K562 (cell line): ENCODE results near the gene SF3A2. TPM values are rescaled to one million over a fixed set of nuclear protein-coding genes. Genes with fewer than 3 reads are reported as not detected.

Source experiments
- FUS ChIP-seq: fragments of 200-400 bp; formaldehyde crosslinking; optimal IDR thresholded peaks from 2 replicates; pipeline ENCODE3; 2017; ENCODE audit warnings: low read depth, low read length
- GTF2F1 ChIP-seq: IDR thresholded peaks from 2 replicates; pipeline ENCODE4 v1.6.1; 2011; ENCODE audit warnings: low read depth, low read length, improper control_type of control experiment
- HNRNPLL ChIP-seq: fragments of 200-400 bp; formaldehyde crosslinking; IDR thresholded peaks from 2 replicates; pipeline ENCODE4 v1.6.1; 2017; ENCODE audit warnings: low read length, low read depth, mild to moderate bottlenecking; ENCODE audit not compliant: poor library complexity, severe bottlenecking
- KAT7 ChIP-seq: sonication (generic); formaldehyde crosslinking; IDR thresholded peaks from 2 replicates; pipeline ENCODE4 v1.8.0; 2022; ENCODE audit warnings: missing genetic modification reagents, mild to moderate bottlenecking, borderline replicate concordance
- MTA3 ChIP-seq: fragments of 450-650 bp; formaldehyde crosslinking; IDR thresholded peaks from 2 replicates; pipeline ENCODE4 v1.6.1; 2017; ENCODE audit warnings: mild to moderate bottlenecking, borderline replicate concordance
- PRMT5 ChIP-seq: sonication (generic); formaldehyde crosslinking; IDR thresholded peaks from 2 replicates; pipeline ENCODE4 v1.5.0; 2020; ENCODE audit warnings: missing genetic modification reagents
- RBBP5 ChIP-seq: fragments of 200-600 bp; sonication (generic); IDR thresholded peaks from 2 replicates; pipeline ENCODE4 v1.6.1; 2012; ENCODE audit warnings: borderline replicate concordance, mild to moderate bottlenecking, low read length, control low read depth, inconsistent platforms; ENCODE audit not compliant: insufficient read depth, poor library complexity, severe bottlenecking
- RBFOX2 ChIP-seq: fragments of 200-400 bp; formaldehyde crosslinking; IDR thresholded peaks from 2 replicates; pipeline ENCODE4 v1.6.1; 2017; ENCODE audit warnings: low read depth, mild to moderate bottlenecking, low read length, moderate library complexity
- THAP12 ChIP-seq: fragments of 250-450 bp; sonication (Bioruptor Pico); IDR thresholded peaks from 2 replicates; pipeline ENCODE4 v1.9.0; 2021; ENCODE audit warnings: mild to moderate bottlenecking, inconsistent platforms
- ZNF449 ChIP-seq: fragments of 250-450 bp; sonication (Bioruptor Pico); IDR thresholded peaks from 2 replicates; pipeline ENCODE4 v1.8.0; 2022; ENCODE audit warnings: moderate library complexity, mild to moderate bottlenecking, inconsistent platforms
- polyA plus RNA-seq, 8 experiments: library from polyadenylated mRNA; depleted of rRNA in 4 of 8; stranded (reverse) in 5 of 8; unstranded in 3 of 8; fragments of >200 nt; fragmentation: Nextera tagmentation in 2 of 8; fragmentation: Illumina TruSeq in 1 of 8; extraction: Ambion mirVana in 2 of 8; extraction: Trizol in 1 of 8; gene quantifications; 2 replicates each; pipeline versions ENCODE4 v1.2.1 to v1.2.3, GENCODE V29; 2011 to 2014; ENCODE audit warnings: inconsistent platforms in 1 of 8, missing spikeins in 1 of 8
- total RNA-seq, 7 experiments: library from RNA; depleted of rRNA in 6 of 7; stranded (reverse); fragments of >200 nt in 6 of 7; fragmentation: Illumina TruSeq in 2 of 7; extraction: Trizol in 2 of 7; gene quantifications; 2 replicates each; pipeline versions ENCODE4 v1.2.1 to v1.2.3, GENCODE V29; 2011 to 2021; ENCODE audit warnings: low replicate concordance in 1 of 7
- TF ChIP-seq, protein P1 (sequence below), 2 experiments: fragments of 450-650 bp in 1 of 2; sonication (generic) in 1 of 2; formaldehyde crosslinking in 1 of 2; IDR thresholded peaks in 1 of 2; conservative IDR thresholded peaks in 1 of 2; 2 replicates each; pipeline versions ENCODE4 v1.6.1 to v1.8.1; 2016 to 2023; ENCODE audit warnings: mild to moderate bottlenecking in 2 of 2, moderate library complexity in 2 of 2, inconsistent platforms in 1 of 2, missing genetic modification reagents in 1 of 2
- TF ChIP-seq, protein P2 (sequence below): sonication (generic); formaldehyde crosslinking; IDR thresholded peaks from 2 replicates; pipeline ENCODE4 v1.8.0; 2022; ENCODE audit warnings: mild to moderate bottlenecking, low read depth, missing genetic modification reagents
- TF ChIP-seq, protein P3 (sequence below): sonication (generic); formaldehyde crosslinking; IDR thresholded peaks from 2 replicates; pipeline ENCODE4 v1.8.0; 2023; ENCODE audit warnings: mild to moderate bottlenecking, missing genetic modification reagents
- TF ChIP-seq, protein P4 (sequence below): fragments of 450-650 bp; IDR thresholded peaks from 2 replicates; pipeline ENCODE4 v1.6.1; 2016

The SF3A2 gene
- total and polyA plus RNA-seq, 9 of the 15 experiments (the other 6 are each of a cell fraction or from before 2014, with no cell fraction given), result 0.17 to 194 (median 22.8) TPM

- TF ChIP-seq THAP12 (CRISPR knock-in tag) (peak; percentile 56), HNRNPLL (peak; percentile 35), GTF2F1 (peak; percentile 63; the same call in 1 of the 2 replicates), RBBP5 (peak; percentile 82), RBFOX2 (peak; percentile 99), MTA3 (peak; percentile 79; the same call in 1 of the 2 replicates), FUS (peak; percentile 47), ZNF449 (CRISPR knock-in tag) (no peak), PRMT5 (CRISPR knock-in tag) (peak; percentile 17; the same call in 1 of the 2 replicates), KAT7 (CRISPR knock-in tag) (peak; percentile 83; the same call in 1 of the 2 replicates)
- TF ChIP-seq, protein P1, sequence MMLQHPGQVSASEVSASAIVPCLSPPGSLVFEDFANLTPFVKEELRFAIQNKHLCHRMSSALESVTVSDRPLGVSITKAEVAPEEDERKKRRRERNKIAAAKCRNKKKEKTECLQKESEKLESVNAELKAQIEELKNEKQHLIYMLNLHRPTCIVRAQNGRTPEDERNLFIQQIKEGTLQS (IDR thresholded peaks at IDR 0.05), result peak; percentile 87
- TF ChIP-seq, protein P1 (CRISPR knock-in tag; conservative IDR thresholded peaks at IDR 0.05), result peak; percentile 90
- TF ChIP-seq, protein P2, sequence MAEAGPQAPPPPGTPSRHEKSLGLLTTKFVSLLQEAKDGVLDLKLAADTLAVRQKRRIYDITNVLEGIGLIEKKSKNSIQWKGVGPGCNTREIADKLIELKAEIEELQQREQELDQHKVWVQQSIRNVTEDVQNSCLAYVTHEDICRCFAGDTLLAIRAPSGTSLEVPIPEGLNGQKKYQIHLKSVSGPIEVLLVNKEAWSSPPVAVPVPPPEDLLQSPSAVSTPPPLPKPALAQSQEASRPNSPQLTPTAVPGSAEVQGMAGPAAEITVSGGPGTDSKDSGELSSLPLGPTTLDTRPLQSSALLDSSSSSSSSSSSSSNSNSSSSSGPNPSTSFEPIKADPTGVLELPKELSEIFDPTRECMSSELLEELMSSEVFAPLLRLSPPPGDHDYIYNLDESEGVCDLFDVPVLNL (CRISPR knock-in tag), result peak; percentile 87
- TF ChIP-seq, protein P3, sequence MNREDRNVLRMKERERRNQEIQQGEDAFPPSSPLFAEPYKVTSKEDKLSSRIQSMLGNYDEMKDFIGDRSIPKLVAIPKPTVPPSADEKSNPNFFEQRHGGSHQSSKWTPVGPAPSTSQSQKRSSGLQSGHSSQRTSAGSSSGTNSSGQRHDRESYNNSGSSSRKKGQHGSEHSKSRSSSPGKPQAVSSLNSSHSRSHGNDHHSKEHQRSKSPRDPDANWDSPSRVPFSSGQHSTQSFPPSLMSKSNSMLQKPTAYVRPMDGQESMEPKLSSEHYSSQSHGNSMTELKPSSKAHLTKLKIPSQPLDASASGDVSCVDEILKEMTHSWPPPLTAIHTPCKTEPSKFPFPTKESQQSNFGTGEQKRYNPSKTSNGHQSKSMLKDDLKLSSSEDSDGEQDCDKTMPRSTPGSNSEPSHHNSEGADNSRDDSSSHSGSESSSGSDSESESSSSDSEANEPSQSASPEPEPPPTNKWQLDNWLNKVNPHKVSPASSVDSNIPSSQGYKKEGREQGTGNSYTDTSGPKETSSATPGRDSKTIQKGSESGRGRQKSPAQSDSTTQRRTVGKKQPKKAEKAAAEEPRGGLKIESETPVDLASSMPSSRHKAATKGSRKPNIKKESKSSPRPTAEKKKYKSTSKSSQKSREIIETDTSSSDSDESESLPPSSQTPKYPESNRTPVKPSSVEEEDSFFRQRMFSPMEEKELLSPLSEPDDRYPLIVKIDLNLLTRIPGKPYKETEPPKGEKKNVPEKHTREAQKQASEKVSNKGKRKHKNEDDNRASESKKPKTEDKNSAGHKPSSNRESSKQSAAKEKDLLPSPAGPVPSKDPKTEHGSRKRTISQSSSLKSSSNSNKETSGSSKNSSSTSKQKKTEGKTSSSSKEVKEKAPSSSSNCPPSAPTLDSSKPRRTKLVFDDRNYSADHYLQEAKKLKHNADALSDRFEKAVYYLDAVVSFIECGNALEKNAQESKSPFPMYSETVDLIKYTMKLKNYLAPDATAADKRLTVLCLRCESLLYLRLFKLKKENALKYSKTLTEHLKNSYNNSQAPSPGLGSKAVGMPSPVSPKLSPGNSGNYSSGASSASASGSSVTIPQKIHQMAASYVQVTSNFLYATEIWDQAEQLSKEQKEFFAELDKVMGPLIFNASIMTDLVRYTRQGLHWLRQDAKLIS, result peak; percentile 66
- TF ChIP-seq, protein P4, sequence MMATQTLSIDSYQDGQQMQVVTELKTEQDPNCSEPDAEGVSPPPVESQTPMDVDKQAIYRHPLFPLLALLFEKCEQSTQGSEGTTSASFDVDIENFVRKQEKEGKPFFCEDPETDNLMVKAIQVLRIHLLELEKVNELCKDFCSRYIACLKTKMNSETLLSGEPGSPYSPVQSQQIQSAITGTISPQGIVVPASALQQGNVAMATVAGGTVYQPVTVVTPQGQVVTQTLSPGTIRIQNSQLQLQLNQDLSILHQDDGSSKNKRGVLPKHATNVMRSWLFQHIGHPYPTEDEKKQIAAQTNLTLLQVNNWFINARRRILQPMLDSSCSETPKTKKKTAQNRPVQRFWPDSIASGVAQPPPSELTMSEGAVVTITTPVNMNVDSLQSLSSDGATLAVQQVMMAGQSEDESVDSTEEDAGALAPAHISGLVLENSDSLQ, result no peak
Observed at GRCh38 chr19:2236314-2237050, at the start of gene SF3A2, which contains the start of gene PLEKHJ1 (continued).
